ENCODE results near the gene WDFY3.

DNA sequence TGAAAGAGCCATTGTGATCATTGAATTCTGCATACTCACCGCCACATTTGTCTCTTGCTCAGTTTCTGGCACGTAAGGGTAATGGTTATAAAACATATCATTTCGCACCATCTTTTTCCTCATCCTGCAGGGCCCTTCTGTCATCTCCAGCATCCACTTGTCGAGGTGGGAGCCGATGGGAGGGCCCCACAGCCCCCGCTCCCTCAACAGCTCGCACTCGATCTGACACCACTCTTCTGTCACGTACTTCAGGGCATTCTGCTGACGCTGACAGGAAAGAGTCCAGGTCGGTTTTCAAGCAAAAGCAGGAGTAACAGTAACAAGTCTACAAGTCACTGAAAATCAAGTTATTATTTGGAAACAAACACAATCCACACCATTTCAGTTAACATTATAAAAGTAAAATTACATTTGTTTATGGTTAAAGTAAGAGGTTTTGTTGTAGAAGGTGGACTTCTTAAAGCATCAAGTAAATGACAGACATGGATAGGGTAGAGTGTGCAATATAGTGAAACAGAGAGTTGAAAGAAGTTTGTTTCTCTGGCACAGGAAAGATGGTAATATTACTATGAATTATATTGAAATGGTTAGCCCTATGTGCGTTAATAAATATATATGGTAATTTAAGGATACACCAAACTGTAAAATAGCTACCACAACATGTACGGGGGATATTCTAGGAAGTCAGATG, 233.0 kb downstream of the WDFY3 start:
- TF ChIP-seq, protein P1, sequence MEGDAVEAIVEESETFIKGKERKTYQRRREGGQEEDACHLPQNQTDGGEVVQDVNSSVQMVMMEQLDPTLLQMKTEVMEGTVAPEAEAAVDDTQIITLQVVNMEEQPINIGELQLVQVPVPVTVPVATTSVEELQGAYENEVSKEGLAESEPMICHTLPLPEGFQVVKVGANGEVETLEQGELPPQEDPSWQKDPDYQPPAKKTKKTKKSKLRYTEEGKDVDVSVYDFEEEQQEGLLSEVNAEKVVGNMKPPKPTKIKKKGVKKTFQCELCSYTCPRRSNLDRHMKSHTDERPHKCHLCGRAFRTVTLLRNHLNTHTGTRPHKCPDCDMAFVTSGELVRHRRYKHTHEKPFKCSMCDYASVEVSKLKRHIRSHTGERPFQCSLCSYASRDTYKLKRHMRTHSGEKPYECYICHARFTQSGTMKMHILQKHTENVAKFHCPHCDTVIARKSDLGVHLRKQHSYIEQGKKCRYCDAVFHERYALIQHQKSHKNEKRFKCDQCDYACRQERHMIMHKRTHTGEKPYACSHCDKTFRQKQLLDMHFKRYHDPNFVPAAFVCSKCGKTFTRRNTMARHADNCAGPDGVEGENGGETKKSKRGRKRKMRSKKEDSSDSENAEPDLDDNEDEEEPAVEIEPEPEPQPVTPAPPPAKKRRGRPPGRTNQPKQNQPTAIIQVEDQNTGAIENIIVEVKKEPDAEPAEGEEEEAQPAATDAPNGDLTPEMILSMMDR (optimal IDR thresholded peaks at IDR 0.05 in 1 of 3, IDR thresholded peaks at IDR 0.05 in 1 of 3, conservative IDR thresholded peaks at IDR 0.05 in 1 of 3; ENCODE audit: extremely low read depth in 1 of 3, insufficient read depth in 2 of 3, low read length in 3 of 3) = no peak
- no peak for TF ChIP-seq EZH2 (IDR thresholded peaks at IDR 0.05; ENCODE audit: low read length)
